GM21576 (cell line): ENCODE data around the gene RDX.
A peak's percentile ranks its signal among the peaks of the same experiment; 100 is the strongest.

ENCODE experiments used
- ATAC-seq: cut with Tn5 transposase; IDR thresholded peaks from one replicate; pipeline ENCODE4 v1.9.1; 2021; ENCODE audit warnings: mild to moderate bottlenecking, moderate library complexity; ENCODE audit not compliant: unreplicated experiment

Gene RDX

GRCh38 chr11:110296226-110297075 is at the start of gene RDX:
RDX (minus strand) TSS chr11:110296614; CDS start chr11:110279692, 16,922 bp downstream.
- ATAC-seq = peak; percentile 73

- ATAC-seq = peak; percentile 42
Observed at GRCh38 chr11:110345743-110346142, 49.3 kb upstream of the RDX start.

GRCh38 chr11:110340436-110340835 is 44.0 kb upstream of the RDX start:
- no peak for ATAC-seq

- no peak for ATAC-seq
Observed at GRCh38 chr11:110339456-110340250, 43.2 kb upstream of the RDX start.

- no peak for ATAC-seq
Observed at GRCh38 chr11:110338684-110339083, 42.3 kb upstream of the RDX start.

GRCh38 chr11:110337570-110338193 is 41.3 kb upstream of the RDX start:
- ATAC-seq = no peak

GRCh38 chr11:110336054-110336453 is 39.6 kb upstream of the RDX start:
- no peak for ATAC-seq

GRCh38 chr11:110335358-110335757 is 38.9 kb upstream of the RDX start:
- ATAC-seq = no peak

GRCh38 chr11:110331626-110332025 is 35.2 kb upstream of the RDX start:
- no peak for ATAC-seq

- no peak for ATAC-seq
Observed at GRCh38 chr11:110329445-110329844, 33.0 kb upstream of the RDX start.

- ATAC-seq = peak; percentile 40
Observed at GRCh38 chr11:110327508-110327907, 31.1 kb upstream of the RDX start.

- ATAC-seq = no peak
Observed at GRCh38 chr11:110323786-110324185, 27.4 kb upstream of the RDX start.

- ATAC-seq = no peak
Observed at GRCh38 chr11:110319501-110319900, 23.1 kb upstream of the RDX start.

GRCh38 chr11:110318638-110319404 is 22.4 kb upstream of the RDX start:
- ATAC-seq = no peak

GRCh38 chr11:110317516-110317932 is 21.1 kb upstream of the RDX start:
- ATAC-seq = no peak

- no peak for ATAC-seq
Observed at GRCh38 chr11:110314366-110315095, 18.1 kb upstream of the RDX start.

- no peak for ATAC-seq
Observed at GRCh38 chr11:110312670-110313069, 16.3 kb upstream of the RDX start.

- no peak for ATAC-seq
Observed at GRCh38 chr11:110311783-110312579, 15.6 kb upstream of the RDX start.

- ATAC-seq = no peak
Observed at GRCh38 chr11:110308071-110308470, 11.7 kb upstream of the RDX start.
